ENCODE results near the gene DHX30. TPM values are rescaled to one million over a fixed set of nuclear protein-coding genes. Genes with fewer than 3 reads are reported as not detected.

DHX30 gene
- total RNA-seq, 3 donors from 2014 or later (not counting 1 experiment from before 2014, with no cell fraction given): 72.0 to 83.4 (median 82.1) TPM

GRCh38 chr3:47804577-47804976 lies 1.6 kb downstream of the DHX30 start:
- no peaks in the 10 kb centered on the region for H3K27me3 ChIP-seq (ENCODE audit: control insufficient read depth, insufficient read depth, low read length)
- ATAC-seq: no peak
- WGBS (ENCODE audit: insufficient coverage): 100% methylated on average over 1 of the region's 1 CpG
- H3K9me3 ChIP-seq (ENCODE audit: control insufficient read depth, insufficient read depth, low read length): no peaks in the 10 kb centered on the region
- no peak for DNase-seq
- no peak for TF ChIP-seq CTCF (IDR thresholded peaks at IDR 0.05)
- H3K4me1 ChIP-seq (ENCODE audit: control insufficient read depth, insufficient read depth, low read length): peaks cover 19% of the 10 kb centered on the region
- H3K27me3 Mint-ChIP-seq (ENCODE audit: low read depth in 2 of 2): no peaks in the 10 kb centered on the region
- no peaks in the 10 kb centered on the region for H3K36me3 Mint-ChIP-seq
- peaks cover 10 to 19% of the 10 kb centered on the region in 2 donors for H3K4me1 Mint-ChIP-seq
- intact Hi-C loops (cut with micrococcal nuclease): loop anchor here (5.0 kb wide), 1 partner anchor 292 kb away; the partner anchor contains the start of gene ELP6
- no peak overlapping the region for H3K27ac ChIP-seq (ENCODE audit: low read length)
- H3K4me3 Mint-ChIP-seq: peak overlapping the region; percentile 57
- no peak overlapping the region for H3K4me3 ChIP-seq (ENCODE audit: low read length)
- peaks cover 7% of the 10 kb centered on the region for H3K36me3 ChIP-seq (ENCODE audit: control insufficient read depth, insufficient read depth, low read length)
- H3K9me3 Mint-ChIP-seq: no peaks in the 10 kb centered on the region
- peak overlapping the region; percentile 33 to 90 for H3K27ac Mint-ChIP-seq

- Mint-ChIP-seq H3K27ac (no peak overlapping the region), H3K27me3 (ENCODE audit: low read depth in 2 of 2) (no peaks in the 10 kb centered on the region), H3K9me3 (no peaks in the 10 kb centered on the region), H3K4me3 (no peak overlapping the region), H3K4me1 (peaks cover 13 to 15% of the 10 kb centered on the region in 2 donors), H3K36me3 (peaks cover 7% of the 10 kb centered on the region)
- H3K9me3 ChIP-seq (ENCODE audit: control insufficient read depth, insufficient read depth, low read length): no peaks in the 10 kb centered on the region
- no peak for TF ChIP-seq CTCF (IDR thresholded peaks at IDR 0.05)
- no peaks in the 10 kb centered on the region for H3K4me1 ChIP-seq (ENCODE audit: control insufficient read depth, insufficient read depth, low read length)
- 85% methylated on average over 7 of the region's 8 CpGs for WGBS (ENCODE audit: insufficient coverage)
- no peak overlapping the region for H3K27ac ChIP-seq (ENCODE audit: low read length)
- ATAC-seq: no peak
- peaks cover 36% of the 10 kb centered on the region for H3K36me3 ChIP-seq (ENCODE audit: control insufficient read depth, insufficient read depth, low read length)
- intact Hi-C loops (cut with micrococcal nuclease): no loop called here
- no peak overlapping the region for H3K4me3 ChIP-seq (ENCODE audit: low read length)
- DNase-seq: no peak
- H3K27me3 ChIP-seq (ENCODE audit: control insufficient read depth, insufficient read depth, low read length): no peaks in the 10 kb centered on the region
Observed at GRCh38 chr3:47813551-47814177, 10.7 kb downstream of the DHX30 start.

DNA sequence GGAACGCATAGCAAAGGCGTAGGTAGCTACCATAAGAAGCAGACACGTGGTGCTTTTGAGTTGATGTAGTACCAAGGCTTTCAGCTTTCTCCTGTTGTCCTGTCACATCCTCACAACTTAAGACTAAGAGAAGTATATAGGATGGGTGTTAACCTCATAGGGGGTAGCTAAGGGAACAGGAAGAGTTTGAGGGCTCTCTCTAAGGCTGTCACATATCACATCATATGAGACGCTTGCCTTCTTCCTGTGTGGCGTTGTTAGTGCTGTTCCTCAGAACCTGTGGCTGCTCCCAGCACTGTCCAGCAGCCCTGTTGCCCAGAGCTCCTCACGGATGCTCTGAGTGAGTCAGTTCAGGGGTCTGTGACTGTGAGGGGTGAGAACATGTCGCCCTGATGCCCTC lies 14.7 kb downstream of the DHX30 start:
- Histone ChIP-seq H3K4me3 (ENCODE audit: low read length) (no peak overlapping the region), H3K36me3 (ENCODE audit: control insufficient read depth, insufficient read depth, low read length) (peaks cover 20% of the 10 kb centered on the region), H3K27me3 (ENCODE audit: control insufficient read depth, insufficient read depth, low read length) (no peaks in the 10 kb centered on the region), H3K9me3 (ENCODE audit: control insufficient read depth, insufficient read depth, low read length) (no peaks in the 10 kb centered on the region), H3K4me1 (ENCODE audit: control insufficient read depth, insufficient read depth, low read length) (no peaks in the 10 kb centered on the region), H3K27ac (ENCODE audit: low read length) (no peak overlapping the region)
- DNase-seq (no peak), ATAC-seq (peak; percentile 34 to 71 (median 46))
- H3K27me3 Mint-ChIP-seq (ENCODE audit: low read depth in 2 of 2): no peaks in the 10 kb centered on the region
- peak overlapping the region; percentile 43 to 58 for H3K27ac Mint-ChIP-seq
- H3K36me3 Mint-ChIP-seq: no peaks in the 10 kb centered on the region
- H3K9me3 Mint-ChIP-seq: no peaks in the 10 kb centered on the region
- H3K4me3 Mint-ChIP-seq: no peak overlapping the region
- H3K4me1 Mint-ChIP-seq: peaks cover 10 to 11% of the 10 kb centered on the region in 2 donors
- no peak for TF ChIP-seq CTCF (IDR thresholded peaks at IDR 0.05)
- 86% methylated on average over 6 of the region's 7 CpGs for WGBS (ENCODE audit: insufficient coverage)
- intact Hi-C loops (cut with micrococcal nuclease): no loop called here
